ENCODE data around the gene MRGPRF.
"Not testable (repeated sequence)": the region's sequence is repeated elsewhere in the genome, so short reads cannot be mapped to it uniquely, and the experiment has no call there.

The MRGPRF gene

GRCh38 chr11:68987211-68987610 is 25.8 kb downstream of the MRGPRF start:
- no peak for DNase-seq (ENCODE audit: low read depth)

DNA sequence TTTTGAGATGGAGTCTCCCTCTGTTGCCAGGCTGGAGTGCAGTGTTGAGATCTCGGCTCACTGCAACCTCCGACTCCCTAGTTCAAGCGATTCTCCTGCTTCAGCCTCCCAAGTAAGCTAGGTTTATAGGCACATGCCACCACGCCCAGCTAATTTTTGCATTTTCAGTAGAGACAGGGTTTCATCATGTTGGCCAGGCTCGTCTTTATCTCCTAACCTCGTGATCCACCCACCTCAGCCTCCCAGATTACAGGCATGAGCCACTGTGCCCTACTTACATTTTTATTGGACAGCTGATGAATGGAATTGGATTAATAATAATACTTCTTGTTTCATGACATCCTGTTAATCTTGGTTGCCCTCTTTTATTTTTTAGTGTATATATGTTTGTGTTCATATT is 29.2 kb downstream of the MRGPRF start:
- DNase-seq (ENCODE audit: low read depth): no peak

GRCh38 chr11:68982134-68982533 is 30.9 kb downstream of the MRGPRF start:
- no peak for DNase-seq (ENCODE audit: low read depth)

GRCh38 chr11:68980776-68981065 is 32.3 kb downstream of the MRGPRF start, which contains the start of gene MRGPRD:
Gene MRGPRD, minus strand, starts transcription at chr11:68980986. Its CDS starts 0 bp downstream, at chr11:68980986.
- no peak for DNase-seq (ENCODE audit: low read depth)

GRCh38 chr11:68979931-68980775 is 32.9 kb downstream of the MRGPRF start:
- DNase-seq (ENCODE audit: low read depth): no peak

GRCh38 chr11:68978931-68979594 is 34.0 kb downstream of the MRGPRF start:
- no peak for DNase-seq (ENCODE audit: low read depth)

DNA sequence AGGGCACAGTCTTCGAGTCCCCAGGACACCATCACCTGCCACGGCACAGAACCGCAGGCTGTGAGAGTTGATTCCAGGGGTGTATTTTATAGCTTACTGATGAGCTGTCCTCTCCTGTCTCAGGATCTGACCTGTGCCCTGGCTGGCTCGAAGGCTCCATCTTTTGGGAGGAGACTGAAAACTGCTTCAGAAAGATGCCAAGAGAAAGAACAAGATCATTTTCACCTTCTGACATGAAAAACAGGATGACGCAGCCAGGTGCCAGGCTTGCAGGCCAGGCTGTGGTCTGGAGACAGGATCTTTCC is 34.5 kb downstream of the MRGPRF start:
- DNase-seq (ENCODE audit: low read depth): no peak

GRCh38 chr11:68977781-68978625 is 35.0 kb downstream of the MRGPRF start:
- no peak for DNase-seq (ENCODE audit: low read depth)

- DNase-seq (ENCODE audit: low read depth): no peak
Measured at GRCh38 chr11:68976563-68976962, 36.5 kb downstream of the MRGPRF start.

DNA sequence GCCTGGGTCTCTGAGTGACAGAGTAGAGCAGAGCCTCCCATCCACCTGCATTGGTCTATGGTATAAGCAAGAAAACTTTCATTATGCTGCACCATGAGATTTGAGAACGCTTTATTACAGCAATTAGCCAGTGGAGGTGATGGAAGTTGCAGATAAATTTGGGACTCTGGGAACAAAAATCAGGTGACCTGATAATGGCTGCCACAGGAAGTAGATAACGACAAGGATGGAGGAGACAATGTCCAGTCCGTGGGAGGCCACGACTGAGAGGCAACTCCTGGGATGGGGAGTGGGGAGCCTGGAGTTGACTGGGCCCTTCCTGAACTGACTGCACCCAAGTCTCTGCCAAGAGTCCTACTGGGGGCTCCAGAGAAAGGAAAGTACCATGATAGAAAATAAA is 37.0 kb downstream of the MRGPRF start:
- DNase-seq (ENCODE audit: low read depth): no peak

GRCh38 chr11:68974421-68975194 is 38.4 kb downstream of the MRGPRF start:
- DNase-seq (ENCODE audit: low read depth): no peak

DNA sequence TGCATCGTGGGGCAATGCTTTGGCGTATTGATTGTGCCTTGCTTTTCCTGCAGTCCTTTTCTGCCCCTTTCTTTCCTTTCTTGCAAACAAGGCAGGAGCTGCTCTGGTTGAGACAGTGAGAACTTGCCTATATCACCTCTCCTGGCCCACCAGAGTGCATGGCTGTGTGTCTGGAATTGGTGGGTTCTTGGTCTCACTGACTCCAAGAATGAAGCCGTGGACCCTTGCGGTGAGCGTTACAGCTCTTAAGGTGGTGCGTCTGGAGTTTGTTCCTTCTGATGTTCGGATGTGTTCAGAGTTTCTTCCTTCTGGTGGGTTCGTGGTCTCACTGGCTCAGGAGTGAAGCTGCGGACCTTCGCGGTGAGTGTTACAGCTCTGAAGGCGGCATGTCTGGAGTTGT is 39.3 kb downstream of the MRGPRF start:
- DNase-seq (ENCODE audit: low read depth): not testable (repeated sequence)

GRCh38 chr11:68973219-68973618 is 39.8 kb downstream of the MRGPRF start:
- no peak for DNase-seq (ENCODE audit: low read depth)

GRCh38 chr11:68970921-68971636 is 42.0 kb downstream of the MRGPRF start:
- DNase-seq (ENCODE audit: low read depth): no peak

DNA sequence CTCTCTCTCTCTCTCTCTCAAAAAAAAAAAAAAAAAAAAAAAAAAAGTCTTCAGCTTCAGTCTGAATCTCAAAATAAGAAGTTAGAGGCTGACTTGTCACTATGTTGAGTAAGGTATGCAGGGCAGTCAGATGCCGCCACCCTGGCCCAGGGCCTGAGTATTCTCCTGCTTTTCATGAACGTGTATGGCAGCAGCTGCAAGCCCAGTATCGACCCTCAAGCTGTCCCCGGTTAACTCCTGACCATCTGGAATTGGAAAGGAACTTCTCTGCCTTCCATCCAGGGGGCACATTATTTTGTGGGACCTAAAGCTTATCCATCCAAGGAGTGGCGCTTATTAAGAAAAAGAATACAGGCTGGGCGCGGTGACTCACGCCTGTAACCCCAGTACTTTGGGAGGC is 43.7 kb downstream of the MRGPRF start:
- no peak for DNase-seq (ENCODE audit: low read depth)

DNA sequence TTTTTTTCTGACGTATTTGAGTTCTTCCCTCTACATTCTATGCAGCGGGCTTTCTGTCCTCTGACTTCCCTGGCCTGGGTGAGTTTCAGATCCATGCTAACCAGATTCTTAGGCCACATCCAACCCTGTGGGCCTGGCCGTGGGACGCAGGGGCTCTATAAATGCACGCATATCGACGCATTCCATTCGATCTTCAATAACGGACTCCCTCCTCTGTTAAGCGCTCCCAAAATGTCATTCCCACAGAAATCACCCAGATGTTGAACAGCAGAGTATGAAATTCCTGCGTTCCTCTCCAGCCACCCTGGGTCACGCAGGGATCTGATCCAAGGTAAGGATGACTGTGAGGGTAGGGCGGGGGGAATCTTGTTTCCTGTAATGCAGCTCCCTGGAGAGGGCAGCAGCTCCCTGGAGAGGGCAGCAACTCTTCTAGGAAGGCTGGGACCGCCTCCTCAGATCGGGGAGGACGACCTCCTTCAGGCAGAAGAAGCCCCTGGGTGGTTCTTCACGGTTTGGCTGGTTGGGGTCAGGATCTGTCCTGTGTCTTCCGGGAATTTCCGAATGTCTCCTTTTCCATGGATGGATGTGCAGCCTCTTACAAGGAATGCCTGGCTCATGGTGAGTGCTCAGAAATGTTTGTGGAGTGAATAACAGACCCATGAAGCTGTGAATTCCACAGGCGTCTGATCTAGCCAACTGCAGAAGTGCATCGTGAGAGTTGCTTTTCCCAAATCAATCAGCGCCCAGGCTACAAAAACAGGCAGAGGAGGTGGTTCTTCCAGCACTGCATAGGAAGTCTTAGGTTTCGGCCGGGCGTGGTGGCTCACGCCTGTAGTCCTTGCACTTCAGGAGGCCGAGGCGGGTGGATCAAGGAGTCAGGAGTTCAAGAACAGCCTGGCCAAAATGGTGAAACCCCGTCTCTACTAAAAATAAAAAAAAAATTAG is 44.5 kb downstream of the MRGPRF start:
- no peak for DNase-seq (ENCODE audit: low read depth)

DNA sequence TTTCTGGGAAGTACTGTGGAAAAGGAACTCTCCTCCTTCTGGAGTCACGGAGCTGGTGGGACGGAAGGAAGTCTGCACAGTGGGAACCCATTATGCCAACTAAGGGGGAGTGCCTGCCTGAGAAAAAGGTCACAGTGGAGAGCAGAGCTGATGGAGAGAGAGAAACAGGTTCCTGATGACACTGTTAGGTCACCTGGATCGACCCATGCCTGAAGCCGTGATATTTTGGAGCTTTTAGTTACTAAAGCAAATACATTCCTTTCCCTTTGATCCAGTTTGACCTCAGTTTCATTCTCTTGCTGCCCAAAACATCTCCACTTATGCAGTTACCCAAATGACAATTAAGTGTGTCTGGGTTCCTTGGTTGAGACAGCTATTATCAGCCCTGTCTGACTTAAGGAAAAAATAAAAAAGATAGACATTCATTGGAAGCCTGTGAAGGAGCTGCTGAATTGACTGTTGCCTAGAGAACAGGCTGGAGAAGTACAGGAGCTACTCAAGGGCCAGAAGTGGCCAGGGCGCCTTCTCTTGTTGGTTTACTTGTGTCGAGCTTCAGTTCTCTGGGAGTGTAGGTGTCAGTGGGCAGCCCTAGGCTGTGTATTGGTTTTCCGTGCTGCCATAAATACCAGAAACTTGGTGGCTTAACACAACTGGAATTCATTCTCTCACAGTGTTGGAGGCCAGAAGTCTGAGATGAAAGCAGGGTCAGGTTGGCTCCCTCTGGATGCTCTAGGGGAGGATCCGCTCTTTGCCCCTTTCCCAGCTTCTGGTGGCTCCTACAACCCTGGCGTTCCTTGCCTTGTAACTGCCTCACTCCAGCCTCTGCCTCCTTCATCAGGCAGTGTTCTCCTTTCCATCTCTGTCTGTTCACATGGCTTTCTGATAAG is 45.9 kb downstream of the MRGPRF start:
- DNase-seq (ENCODE audit: low read depth): no peak

- DNase-seq (ENCODE audit: low read depth): no peak
Measured at GRCh38 chr11:68965901-68966853, 46.9 kb downstream of the MRGPRF start.

Measured in stimulated activated CD8-positive, alpha-beta memory T cell treated with anti-CD3 and anti-CD28 coated beads, Interleukin-7, amount 100 ng/mL, for 24 hours (primary cell).